HG03521 (cell line): Measurements from ENCODE around the gene CHKA.
A peak's percentile ranks its signal among the peaks of the same experiment; 100 is the strongest.

Source experiments
- ATAC-seq: cut with Tn5 transposase; IDR thresholded peaks from one replicate; pipeline ENCODE4 v1.9.1; 2021; ENCODE audit warnings: mild to moderate bottlenecking, moderate library complexity; ENCODE audit not compliant: unreplicated experiment

The CHKA gene

DNA sequence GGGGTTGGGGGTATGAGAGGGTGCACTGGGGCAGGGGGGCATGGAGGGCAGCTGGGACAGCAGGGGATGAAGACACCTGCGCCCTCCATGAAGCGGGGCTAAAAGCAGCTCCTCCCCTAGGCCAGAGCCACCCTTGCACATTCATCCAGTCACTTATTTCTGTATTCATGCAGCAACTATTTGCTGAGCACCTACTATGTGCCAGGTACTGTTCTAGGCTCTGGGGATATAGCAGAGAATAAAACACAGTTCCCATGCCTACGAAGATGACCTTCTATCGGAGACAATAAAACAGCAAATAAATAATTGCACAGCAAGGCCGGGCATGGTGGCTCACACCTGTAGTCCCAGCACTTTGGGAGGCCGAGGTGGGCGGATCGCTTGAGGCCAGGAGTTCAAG is 105.7 kb downstream of the CHKA start:
- no peak for ATAC-seq

DNA sequence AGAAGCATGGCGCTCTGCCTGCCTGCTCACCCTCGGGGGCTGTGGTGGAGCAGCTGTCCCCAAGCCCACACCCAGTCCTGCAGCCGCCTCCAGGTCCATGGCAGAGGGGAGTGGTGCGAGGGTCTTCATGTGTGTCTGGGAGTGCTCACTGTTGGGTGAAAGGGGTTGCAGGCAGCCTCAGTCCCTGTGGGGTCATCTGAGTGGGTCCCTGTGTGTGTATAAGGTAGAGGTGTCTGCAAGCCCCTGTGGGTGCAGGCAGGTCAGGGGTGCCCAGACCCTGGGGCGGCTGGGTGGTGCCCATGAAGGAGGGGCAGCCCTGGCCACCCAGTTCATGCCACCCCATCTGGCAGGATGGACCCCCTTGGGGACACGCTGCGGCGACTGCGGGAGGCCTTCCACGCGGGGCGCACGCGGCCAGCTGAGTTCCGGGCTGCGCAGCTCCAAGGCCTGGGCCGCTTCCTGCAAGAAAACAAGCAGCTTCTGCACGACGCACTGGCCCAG is 106.2 kb downstream of the CHKA start:
- ATAC-seq = no peak

DNA sequence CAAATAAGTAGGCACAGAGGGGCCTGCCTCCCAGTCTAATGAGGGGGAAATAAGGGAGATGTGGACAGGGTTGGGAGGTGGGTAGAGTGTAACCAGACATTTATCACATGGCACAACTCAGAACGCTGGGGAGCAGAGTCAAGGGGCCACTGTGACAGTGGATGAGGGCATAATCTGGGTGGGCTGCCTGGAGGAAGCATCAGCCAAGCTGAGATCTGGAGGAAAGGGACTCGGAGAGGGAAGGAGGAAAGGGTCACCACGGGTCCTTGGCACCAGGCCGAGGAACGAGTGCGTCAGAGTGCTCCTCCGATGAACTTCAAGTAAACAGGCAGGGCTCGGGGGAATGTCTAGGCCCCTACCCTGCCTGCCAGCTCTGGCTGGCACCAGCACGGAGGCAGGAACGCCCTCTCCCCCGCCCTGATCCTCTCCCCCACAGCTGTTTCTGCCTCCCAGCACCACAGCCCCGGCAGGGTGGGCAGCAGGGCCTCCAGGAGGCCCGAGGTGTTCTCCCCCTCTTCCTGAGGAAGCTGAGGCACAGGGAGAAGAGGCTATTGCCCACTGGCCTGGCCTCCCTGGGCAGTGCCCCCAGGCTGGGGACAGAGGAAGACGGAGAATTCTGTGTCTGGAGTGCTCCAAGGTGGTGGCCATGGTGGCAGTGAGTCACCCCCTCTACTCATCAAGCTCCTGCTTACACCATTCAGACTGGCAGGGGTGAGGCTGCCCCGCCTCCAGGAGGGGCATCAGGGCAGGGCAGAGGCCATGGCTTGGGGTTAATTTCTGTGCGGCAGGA is 106.8 kb downstream of the CHKA start:
- ATAC-seq = no peak

DNA sequence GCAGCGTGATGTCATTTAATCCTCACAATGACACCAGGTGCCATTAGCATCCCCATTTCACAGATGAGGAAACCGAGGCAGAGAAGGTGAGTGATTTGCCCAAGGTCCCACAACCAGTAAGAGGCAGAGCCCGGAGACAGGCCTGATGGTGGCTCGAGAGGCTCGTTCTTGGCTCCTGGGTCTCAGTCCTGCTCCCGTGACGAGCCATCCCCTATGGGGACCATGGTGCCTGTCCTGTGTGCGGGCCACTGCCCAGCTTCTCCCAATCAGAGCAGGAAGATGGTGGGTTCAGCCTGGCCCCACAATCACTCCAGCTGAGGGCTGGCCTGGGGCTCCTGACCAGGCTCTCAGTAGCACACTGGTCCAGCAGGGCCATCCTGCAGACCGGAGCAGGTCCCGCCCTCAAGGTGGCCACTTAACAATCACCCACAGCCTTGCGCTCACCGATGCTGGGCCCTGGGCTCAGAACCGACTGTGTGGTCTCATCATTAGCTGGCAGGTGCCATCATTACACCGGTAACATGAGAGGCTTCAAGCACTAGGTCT is 107.5 kb downstream of the CHKA start:
- no peak for ATAC-seq

DNA sequence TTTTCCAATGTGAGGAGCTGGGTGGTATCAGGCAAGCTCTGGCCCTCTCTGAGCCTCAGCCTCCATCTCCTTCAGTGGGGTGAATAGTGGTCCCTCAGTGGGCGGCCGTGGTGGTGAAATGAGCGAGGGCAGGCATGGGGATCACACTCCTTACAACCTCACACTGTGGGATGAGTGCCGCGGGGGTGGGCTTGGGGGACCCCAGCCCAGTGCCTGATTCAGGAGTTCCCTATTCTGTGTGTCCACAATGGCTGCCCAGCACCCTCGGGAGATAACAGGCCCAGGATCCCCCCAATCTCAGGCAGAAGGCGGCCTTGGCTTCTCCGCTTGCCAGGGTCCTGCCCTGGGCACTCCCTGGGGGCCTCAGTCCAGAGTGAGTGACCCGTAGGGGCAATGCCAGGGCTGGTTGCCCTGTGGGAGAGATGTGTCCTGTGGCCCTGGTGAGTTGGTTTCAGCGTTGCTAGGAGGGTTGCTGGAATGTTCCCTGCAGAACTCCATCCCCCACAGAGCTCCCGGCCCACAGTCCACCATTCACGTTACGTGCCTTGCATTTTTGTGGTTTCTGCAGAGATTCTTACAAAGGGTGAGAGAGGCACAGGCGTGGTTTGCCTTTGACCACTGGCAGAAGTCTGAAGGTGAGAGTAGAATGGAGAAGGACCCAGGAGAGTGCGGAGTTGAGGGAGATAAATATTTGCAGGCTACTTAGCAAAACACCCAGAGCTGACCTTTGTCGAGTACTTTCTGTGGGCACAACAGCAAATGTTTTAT is 108.2 kb downstream of the CHKA start:
- no peak for ATAC-seq

DNA sequence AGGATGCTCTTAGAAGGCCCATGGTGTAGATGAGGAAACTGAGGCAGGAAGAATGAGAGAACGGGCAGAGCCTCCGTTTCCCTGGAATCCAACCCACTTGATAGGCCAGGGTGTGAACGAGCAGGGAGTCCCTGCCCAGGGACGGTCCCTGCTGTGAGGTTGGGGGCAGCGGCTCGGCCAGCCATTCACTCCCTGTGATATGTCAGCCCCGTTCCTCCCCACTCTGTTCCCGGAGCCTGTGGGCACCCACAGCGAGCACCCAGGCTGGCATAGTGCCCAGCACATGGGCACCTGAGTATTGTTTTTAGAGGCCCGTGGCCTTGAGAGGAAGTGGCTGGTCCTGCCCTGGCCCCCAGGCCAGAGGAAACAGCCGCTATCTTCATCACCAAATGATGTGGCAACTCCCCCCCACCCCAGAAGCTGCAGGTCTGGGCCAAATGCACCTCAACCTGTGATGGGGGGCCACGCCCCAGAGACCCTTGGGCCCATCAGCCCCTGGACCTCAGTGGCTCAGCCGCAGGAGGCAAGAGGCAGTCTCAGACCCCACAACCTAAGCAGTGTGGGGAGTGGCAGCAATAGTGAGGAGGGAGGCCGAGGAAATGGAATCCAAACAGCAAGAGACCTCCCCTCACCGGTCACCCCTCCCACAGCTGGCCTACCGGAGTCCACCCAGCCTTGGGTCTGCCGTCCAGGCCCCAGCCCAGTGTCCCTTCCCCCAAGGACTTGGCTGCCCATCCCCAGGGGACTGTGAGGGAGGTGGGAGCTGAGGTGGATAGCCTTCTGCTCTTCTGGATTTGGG is 108.9 kb downstream of the CHKA start:
- ATAC-seq = no peak

DNA sequence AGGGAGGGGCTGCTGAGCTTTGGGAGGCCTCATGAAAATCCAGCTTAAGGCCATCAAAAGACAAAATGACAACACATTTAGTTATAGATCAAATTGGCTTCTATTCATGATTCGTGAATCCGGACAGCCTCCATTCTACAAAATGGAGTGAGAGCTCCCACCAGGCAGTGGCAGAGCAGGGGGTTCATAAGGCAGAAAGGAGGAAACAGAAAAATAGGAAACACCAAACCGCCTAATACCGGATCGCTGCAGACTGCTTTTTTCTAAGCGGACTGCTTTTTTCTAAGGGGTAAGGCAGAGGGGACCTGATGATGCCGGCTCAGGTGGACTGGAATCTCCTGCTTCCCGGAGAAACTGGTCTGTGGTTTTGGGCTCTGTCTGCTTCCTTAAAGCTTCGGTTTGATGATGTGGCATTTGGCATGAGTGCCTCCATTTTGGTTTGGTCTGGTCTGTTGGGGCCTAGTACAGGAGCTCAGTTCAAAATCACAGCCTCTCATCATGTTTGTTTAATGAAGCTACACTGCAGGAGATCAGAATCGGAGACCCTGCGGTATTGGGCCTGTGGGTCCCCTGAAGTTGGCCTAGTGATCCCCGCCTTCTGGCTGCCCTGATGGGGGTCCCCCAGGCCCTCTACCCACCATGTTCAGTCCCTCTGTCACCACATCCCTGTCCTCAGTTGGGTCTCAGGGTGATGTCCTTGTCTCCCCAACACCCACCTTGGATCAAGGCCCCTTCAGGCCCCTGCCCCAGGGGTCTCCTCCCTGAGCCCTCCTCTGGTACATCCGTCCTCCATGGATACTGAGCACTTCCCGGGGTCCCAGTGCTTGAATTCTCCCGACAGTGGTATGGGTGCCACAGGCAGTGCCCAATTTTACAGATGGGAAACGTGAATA is 109.9 kb downstream of the CHKA start:
- ATAC-seq = no peak

DNA sequence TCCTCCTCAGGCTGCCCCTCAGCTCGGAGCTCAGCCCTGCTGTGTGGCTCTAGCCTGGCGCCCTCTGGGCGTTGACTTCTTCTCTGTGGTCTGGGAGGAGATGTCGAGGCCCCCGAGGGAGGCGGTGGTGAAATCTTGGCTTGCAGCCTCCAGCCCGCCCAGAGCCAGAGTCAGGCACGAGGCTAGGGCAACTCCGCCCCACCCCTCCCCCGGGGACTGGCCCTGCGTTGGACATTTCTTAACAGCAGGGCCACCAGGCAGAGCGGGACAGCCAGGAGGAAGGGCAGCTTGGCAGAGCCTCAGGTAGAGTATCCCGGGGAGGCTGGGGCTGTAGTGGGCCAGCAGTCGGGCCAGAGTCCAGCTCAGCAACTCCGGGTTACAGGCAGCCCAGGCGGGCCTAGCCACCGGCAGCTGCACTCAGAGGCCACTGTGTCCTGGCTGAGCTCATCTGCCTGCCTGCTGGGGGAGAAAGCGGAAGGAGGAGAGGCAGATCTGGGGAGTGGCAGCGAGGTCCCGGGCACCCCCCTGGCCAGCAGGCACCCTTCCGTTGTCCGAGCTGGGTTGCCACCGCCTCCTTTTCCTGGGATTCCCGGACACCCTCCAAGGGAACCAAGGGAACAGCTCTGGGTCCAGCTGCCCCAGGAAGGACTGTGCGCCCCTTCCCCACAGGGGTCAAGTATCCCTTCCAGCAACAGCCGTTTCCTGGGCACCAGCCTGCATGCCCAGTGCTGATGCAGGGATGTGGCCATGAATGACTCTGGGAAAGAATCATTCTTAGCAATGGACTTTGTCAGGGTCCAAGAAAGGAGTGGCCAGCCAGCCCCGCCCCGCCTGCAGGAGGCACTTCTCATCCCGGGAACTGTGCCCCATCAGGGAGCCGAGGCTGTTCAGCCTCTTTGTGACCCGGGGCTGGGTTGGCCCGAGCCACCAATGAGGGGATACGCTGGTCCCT is 110.8 kb downstream of the CHKA start, which contains the start of gene ALDH3B1:
TSS of gene ALDH3B1 (plus strand) at position 238 of the 952 bp plus-strand sequence. CDS start 4,971 bp downstream, outside the sequence.
- ATAC-seq = no peak

DNA sequence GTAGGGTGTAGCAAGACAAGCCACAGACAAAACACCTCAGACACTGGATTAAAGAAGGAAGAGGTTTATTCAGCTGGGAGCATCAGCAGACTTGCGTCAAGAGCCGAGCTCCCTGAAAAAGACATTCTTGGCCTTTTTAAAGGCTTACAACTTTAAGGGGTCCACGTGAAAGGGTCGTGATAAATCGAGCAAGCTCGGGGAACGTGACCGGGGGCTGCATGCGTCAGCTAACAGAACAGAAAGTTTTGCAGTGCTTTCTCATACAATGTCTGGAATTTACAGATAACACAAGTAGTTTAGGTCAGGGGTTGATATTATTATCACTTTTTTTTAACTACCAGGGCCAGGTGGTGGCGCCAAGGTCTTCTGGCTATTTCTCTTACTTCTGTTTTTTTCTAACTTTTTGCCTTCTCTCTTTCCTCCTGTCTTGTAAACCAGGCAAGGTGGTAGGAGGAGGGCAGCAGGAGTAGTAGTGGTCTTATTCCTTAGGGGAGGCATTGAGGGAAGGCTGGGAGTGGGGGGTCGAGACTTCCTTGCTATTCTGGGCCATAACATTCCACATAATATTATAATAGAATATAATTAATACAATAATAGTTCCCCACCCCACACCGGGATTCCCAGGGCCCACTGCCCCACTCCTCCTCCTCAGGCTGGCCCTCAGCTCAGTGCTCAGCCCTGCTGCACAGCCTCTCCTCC is 111.6 kb downstream of the CHKA start:
- no peak for ATAC-seq

DNA sequence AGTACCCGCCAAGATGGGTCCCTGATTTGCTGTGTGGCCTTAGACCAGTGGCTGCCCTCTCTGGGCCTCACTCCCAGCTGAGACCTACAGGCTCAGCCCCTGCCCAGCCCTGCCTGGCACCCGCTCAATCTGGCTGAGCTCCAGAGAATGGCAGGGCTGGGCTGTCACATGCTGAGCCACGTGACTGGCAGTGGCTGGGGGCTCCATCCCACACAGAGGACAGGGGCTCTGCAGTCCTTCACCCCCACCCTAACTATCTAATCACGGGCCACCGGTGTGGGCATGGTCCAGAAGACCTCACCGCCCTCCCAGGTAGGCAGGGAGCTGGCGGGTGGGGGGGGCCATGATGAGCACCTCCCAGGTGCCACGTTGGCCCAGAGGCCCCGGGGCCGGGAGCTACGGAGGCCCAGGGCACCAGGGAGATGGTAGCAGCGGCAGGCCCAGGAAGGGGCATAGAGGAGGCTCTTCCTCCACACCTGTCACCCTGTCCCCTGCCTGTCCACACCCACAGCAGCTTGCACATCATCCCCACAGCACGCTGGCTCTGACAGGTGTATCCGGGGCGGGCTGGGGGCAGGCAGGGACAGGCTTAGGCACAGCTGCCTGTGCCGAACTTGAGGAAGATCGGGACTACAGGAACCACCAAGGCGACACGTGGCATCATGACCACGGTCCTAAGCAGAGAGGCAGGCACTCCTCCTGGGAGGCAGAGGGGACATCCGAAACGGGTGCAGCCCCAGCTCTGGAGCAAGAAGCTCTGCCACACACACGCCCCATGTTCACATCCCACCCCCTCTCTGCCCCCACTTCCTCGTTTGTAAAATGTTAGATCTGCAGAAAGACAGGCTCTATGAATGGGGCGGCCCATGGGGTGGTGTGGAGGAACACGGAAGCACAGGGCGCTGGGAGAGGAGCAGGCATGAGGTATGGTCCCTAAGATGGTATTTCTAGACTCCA is 112.5 kb downstream of the CHKA start:
- no peak for ATAC-seq

DNA sequence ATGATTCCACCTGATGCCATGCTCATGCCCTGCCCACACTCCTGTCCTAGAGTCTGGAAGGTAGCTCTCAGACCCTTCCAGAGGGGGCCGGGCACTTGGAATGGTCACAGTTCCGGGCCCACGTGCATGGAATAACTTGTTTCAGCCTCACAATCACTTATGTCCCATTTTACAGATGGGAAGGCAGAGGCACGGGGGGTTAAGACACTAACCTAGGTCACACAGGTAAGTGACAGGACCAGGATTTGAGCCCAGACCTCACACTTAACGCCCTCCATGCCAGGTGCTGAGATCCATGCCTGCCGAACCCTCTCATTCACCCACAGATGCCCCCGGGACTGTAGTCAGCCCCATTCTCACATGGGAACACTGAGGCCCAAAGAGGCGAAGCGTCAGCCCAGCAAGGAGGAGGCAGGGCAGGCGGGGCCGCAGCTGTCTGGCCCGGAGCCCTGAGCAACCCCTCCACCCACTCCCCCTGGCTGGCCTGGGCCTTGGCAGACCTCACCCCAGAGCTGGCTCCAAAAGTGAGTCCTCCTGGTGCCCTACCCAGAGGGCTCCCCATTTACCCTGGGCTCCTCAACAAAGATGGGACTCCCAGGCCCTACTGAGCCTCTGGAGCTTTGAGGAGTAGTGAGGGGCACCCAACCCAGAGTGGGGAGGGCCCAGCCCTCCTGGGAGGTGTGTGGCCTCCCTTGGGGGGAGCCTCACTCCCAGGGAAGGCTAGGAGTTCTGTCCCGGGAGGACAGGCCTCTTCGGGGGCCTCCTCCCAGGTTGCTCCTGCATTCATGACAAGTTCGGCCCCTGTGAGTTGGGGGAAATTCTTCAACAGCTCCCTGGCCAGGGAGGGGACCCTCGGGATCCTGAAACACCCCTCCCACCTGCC is 113.4 kb downstream of the CHKA start:
- ATAC-seq = no peak

DNA sequence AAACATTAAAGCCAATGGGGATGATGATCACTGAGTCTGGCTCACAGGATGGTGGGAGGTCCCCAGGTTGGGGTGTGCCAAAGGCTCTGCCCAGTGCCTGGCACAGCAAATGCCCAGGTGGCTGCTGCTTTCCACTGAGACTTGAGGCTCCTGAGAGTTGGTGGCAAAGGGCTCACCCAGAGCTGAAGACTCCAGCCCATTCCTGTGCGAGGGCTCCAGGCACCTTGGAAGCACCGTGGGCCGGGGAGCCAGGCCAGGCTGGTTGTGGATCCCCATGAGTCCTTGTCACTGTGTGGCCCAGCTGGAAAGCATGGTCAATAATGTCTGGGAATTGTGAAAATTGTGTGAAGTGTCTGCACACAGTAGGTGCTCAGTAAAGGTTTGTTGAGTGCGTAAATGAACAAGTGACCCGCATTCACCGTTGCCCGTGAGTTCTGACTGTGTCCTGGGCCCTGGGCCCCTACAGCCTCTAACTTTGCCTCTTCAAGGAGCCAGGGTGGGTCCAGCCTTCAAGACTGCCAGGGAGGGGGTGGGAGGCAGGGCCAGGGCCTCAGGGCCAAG is 114.5 kb downstream of the CHKA start:
- ATAC-seq = no peak

DNA sequence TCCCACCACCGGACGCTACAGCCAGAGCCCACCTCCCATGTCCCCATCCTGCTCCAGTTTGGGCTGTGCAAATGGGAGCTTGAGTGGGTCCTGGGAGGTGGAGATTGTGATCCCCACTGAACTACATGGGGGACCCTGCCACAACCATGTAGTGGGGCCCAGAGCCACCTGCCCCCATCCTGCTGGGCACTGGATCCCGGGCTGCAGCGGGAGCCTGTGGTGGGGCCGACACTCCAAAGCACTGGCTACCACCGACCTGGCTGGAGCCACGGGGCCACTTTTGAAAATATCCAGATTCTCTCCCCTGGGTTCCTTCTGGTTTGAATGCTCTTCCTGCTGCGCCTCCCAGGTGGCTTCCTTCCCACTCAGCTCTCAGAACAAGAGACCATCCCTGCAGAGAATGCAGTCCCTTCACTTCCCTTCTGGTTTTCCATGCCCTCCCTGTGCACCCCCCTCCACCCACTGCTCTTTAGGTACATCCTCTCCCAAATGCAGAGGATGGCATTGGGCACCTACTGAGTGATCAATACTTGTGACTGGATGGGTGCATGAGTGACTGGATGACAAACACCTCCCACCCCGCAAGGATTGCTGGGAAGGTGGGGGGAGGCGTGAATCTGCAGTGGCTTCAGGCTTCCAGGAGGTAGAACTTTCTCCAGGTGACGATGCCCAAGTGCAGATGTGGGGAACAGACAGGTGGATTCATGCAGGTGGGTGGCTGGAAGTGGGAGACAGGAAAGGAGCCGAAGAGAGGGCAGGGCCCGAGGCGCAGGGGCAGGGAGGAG is 116.4 kb downstream of the CHKA start:
- ATAC-seq = no peak

DNA sequence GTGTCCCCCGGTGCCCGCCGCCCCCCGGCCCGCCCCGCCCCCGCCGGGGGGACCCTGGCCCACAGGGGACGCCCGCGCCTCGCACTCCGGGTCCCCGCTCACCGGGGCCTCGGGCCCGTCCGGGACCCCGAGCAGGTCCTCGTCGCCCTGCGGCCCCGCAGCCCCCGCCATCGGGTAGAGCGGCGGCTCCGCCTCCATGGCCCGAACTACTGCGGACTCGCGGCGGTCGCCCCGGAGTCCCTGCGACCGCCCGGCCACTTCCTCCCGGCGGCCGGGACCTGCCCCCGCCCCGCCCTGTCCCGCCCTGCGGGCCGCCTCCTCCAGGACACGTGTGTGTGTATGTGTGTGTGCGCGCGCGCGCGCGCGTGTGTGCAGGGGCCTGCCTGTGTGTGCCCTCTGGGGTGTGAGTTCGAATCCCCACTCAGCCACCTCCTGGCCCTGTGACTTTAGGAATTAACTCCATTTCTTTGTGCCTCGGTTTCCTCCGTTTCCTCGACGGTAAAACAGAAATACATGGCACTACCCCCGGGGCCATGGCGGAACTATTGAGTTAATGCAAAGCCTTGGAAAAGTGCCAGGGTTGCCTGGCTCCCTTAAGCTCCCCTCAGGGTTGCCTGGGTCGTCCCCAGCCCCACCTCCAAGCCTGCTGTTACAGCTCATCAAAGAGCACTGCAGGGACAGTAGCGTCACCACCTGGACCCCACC is 117.2 kb downstream of the CHKA start, which contains the start of gene UNC93B1:
TSS of gene UNC93B1 (minus strand) at position 252 of the 705 bp plus-strand sequence. CDS start at position 198, 54 bp downstream.
- ATAC-seq = peak; percentile 57
